Natural killer cell (primary cell): ENCODE results near the gene PLEK2. TPM values are rescaled to one million over a fixed set of nuclear protein-coding genes. Genes with fewer than 3 reads are reported as not detected.

Experiments used
- ATAC-seq, 3 donors: fragments of 150-1000 bp in 2 of 3; fragments of 200-7000 bp in 1 of 3; cut with Tn5 transposase; 1 replicate in 1 of 3; 2 replicates in 2 of 3; pipeline ENCODE4 v1.10.0; 2021; ENCODE audit warnings: mild to moderate bottlenecking in 2 of 3, moderate library complexity in 2 of 3
- DNase-seq, 2 donors: peaks; one replicate each; pipeline versions ENCODE4 v3.0.0 to v3.0.0-alpha.2; 2013 to 2021; ENCODE audit warnings: mixed read lengths in 1 of 2
- H3K27ac ChIP-seq: one replicate; pipeline ENCODE4 v1.5.1; 2013; ENCODE audit warnings: mild to moderate bottlenecking, low read length
- H3K27me3 ChIP-seq: one replicate; pipeline ENCODE4 v1.6.1; 2013; ENCODE audit warnings: low read length; ENCODE audit not compliant: control insufficient read depth, insufficient read depth
- H3K36me3 ChIP-seq: one replicate; pipeline ENCODE4 v1.6.1; 2013; ENCODE audit warnings: low read length; ENCODE audit not compliant: control insufficient read depth, insufficient read depth
- H3K4me1 ChIP-seq: one replicate; pipeline ENCODE4 v1.6.1; 2013; ENCODE audit warnings: low read length; ENCODE audit not compliant: control insufficient read depth, insufficient read depth
- H3K4me3 ChIP-seq: one replicate; pipeline ENCODE4 v1.5.1; 2013; ENCODE audit warnings: low read length
- H3K9me3 ChIP-seq: one replicate; pipeline ENCODE4 v1.6.1; 2013; ENCODE audit warnings: low read length; ENCODE audit not compliant: control insufficient read depth, insufficient read depth
- H3K27ac Mint-ChIP-seq, 2 donors: one replicate each; pipeline ENCODE4 v1.8.0; 2022; ENCODE audit warnings: mild to moderate bottlenecking in 2 of 2, mixed read lengths in 2 of 2, moderate library complexity in 1 of 2
- H3K27me3 Mint-ChIP-seq, 2 donors: one replicate each; pipeline ENCODE4 v1.8.0; 2022; ENCODE audit warnings: low read depth in 2 of 2, mixed read lengths in 2 of 2
- H3K36me3 Mint-ChIP-seq: one replicate; pipeline ENCODE4 v1.8.0; 2022; ENCODE audit warnings: mixed read lengths
- H3K4me1 Mint-ChIP-seq, 2 donors: one replicate each; pipeline ENCODE4 v1.8.0; 2022; ENCODE audit warnings: mixed read lengths in 2 of 2
- H3K4me3 Mint-ChIP-seq: one replicate; pipeline ENCODE4 v1.8.0; 2022; ENCODE audit warnings: mild to moderate bottlenecking, moderate library complexity, mixed read lengths
- H3K9me3 Mint-ChIP-seq, 2 donors: one replicate each; pipeline ENCODE4 v1.8.0; 2022; ENCODE audit warnings: mixed read lengths in 2 of 2
- WGBS: methylation state at CpG from one replicate; pipeline ENCODE4 v1.1.7; 2013; ENCODE audit warnings: missing lambda C conversion rate; ENCODE audit not compliant: insufficient coverage; 5-methylcytosine and 5-hydroxymethylcytosine counted together
- intact Hi-C: fragments of 100-400 bp; cut with micrococcal nuclease; formaldehyde crosslinking; loops from one replicate; pipeline ENCODE4 v1.14.2; 2022
- total RNA-seq, 4 donors: library from RNA; stranded (reverse); fragments of 120-200 nt in 1 of 4; gene quantifications; one replicate each; pipeline versions ENCODE4 v1.2.3 to v1.2.4, GENCODE V29; 2013 to 2022
- TF ChIP-seq, protein P1 (sequence below): fragments of 200-600 bp; IDR thresholded peaks from one replicate; pipeline ENCODE4 v1.8.0; 2022; ENCODE audit warnings: antibody characterized with exemption

Gene PLEK2
- total RNA-seq, 3 donors from 2014 or later (not counting 1 experiment from before 2014, with no cell fraction given): not detected

DNA sequence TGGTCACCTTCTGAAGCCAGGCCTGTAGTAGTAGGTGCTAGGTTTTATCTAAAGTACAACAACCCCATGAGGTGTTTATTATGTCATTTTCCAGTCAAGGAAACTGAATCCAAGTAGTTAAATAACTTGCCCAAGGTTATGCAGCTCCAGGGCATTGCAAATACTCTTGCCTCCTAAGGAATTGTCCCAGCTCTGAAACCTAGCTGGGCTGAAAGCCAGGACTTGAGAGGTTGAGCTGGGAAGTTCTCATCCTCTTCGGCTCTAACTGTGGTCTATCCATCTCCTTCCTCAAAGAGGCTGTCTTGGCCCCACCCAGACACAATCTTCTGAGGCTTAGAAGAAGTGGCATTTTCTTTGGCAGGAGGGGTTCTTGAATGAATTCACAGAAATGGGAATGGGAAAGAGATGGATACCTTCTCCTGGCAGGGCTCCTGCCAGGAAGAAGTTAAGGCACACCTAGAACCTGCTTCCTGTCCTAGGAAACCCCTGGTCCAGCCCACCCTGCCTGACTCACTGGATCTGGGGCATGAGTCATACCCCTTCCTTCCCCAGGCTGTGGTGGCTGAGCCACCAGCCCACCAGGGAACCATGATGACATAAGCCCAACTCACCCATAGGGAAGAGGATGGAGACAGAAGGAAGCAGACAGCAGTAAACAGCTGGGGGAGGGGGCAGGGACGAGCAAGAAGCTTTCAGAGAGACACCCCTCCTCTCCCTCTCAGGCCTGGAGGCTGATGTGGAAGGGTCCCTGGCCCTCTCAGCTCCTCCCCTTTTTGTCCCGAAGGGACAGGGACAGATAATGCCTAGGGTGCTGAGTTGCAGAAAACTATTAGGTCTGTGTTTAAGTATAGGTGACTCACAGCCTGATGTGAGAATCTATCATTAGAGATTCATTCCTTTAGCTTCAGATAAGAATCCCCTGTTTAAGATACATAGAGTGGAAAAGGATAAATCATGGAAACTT lies 2.1 kb upstream of the PLEK2 start:
- H3K27me3 Mint-ChIP-seq: peaks cover 15 to 21% of the 10 kb centered on the region in 2 donors
- H3K36me3 Mint-ChIP-seq: no peaks in the 10 kb centered on the region
- Histone ChIP-seq H3K27ac (no peak overlapping the region), H3K27me3 (no peaks in the 10 kb centered on the region), H3K4me3 (no peak overlapping the region), H3K36me3 (no peaks in the 10 kb centered on the region), H3K9me3 (no peaks in the 10 kb centered on the region), H3K4me1 (peaks cover 3% of the 10 kb centered on the region)
- no peak for DNase-seq
- intact Hi-C loops: no loop called here
- no peaks in the 10 kb centered on the region for H3K9me3 Mint-ChIP-seq
- H3K4me3 Mint-ChIP-seq: no peak overlapping the region
- TF ChIP-seq, protein P1, sequence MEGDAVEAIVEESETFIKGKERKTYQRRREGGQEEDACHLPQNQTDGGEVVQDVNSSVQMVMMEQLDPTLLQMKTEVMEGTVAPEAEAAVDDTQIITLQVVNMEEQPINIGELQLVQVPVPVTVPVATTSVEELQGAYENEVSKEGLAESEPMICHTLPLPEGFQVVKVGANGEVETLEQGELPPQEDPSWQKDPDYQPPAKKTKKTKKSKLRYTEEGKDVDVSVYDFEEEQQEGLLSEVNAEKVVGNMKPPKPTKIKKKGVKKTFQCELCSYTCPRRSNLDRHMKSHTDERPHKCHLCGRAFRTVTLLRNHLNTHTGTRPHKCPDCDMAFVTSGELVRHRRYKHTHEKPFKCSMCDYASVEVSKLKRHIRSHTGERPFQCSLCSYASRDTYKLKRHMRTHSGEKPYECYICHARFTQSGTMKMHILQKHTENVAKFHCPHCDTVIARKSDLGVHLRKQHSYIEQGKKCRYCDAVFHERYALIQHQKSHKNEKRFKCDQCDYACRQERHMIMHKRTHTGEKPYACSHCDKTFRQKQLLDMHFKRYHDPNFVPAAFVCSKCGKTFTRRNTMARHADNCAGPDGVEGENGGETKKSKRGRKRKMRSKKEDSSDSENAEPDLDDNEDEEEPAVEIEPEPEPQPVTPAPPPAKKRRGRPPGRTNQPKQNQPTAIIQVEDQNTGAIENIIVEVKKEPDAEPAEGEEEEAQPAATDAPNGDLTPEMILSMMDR: no peak
- no peak overlapping the region for H3K27ac Mint-ChIP-seq
- whole genome bisulfite sequencing: no CpG with 5 or more reads among the region's 3 CpGs
- H3K4me1 Mint-ChIP-seq: no peaks in the 10 kb centered on the region
- no peak for ATAC-seq

DNA sequence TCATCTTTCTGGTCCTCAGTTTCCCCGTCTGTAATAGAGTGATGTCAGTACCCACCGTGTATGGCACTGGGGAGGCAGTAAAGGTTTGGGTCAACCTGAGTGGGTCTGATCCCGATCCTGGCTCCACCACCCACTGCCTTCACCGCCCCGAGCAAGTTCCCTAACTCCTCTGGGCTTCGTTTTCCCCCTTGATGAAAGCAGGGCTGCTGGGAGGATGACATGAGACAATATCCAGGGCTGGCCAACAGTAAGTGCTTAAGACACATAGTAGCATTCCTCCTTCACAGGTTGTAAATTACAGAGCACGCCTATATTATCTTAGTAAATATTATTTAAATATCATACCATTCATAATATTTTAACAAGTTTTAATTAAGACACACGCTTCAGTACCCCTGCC lies 595 bp downstream of the PLEK2 start:
- peaks cover 15 to 18% of the 10 kb centered on the region in 2 donors for H3K27me3 Mint-ChIP-seq
- DNase-seq (no peak), ATAC-seq (no peak)
- H3K27me3 ChIP-seq: no peaks in the 10 kb centered on the region
- no peaks in the 10 kb centered on the region for H3K4me1 Mint-ChIP-seq
- intact Hi-C loops: no loop called here
- no peaks in the 10 kb centered on the region for H3K9me3 Mint-ChIP-seq
- no peaks in the 10 kb centered on the region for H3K36me3 Mint-ChIP-seq
- peaks cover 3% of the 10 kb centered on the region for H3K4me1 ChIP-seq
- H3K4me3 Mint-ChIP-seq: no peak overlapping the region
- H3K4me3 ChIP-seq: no peak overlapping the region
- TF ChIP-seq, protein P1: no peak
- 68% methylated on average over 7 of the region's 8 CpGs for WGBS
- no peak overlapping the region for H3K27ac Mint-ChIP-seq
- H3K9me3 ChIP-seq: no peaks in the 10 kb centered on the region
- no peaks in the 10 kb centered on the region for H3K36me3 ChIP-seq
- no peak overlapping the region for H3K27ac ChIP-seq

DNA sequence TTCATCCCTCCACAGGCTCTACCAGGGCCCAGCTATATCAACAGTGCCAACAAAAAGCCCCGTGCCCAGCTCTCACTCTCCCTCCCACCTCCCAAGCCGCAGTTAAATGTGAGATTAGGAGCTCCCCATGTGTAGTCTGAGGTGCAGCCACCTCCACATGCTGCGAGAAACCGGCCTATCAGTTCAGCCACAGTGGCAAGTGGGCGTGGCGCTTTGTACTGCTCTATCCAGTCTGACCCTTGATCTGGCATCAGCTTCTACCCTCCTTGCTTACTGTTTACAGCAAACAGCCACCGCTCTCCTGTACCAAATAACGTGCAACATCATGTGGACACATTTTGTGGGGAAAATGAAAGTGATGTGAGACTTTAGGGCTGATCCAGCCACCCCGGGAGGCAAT lies 1.7 kb downstream of the PLEK2 start:
- Histone ChIP-seq H3K27me3 (no peaks in the 10 kb centered on the region), H3K9me3 (no peaks in the 10 kb centered on the region), H3K27ac (no peak overlapping the region), H3K4me3 (no peak overlapping the region), H3K36me3 (no peaks in the 10 kb centered on the region), H3K4me1 (peaks cover 3% of the 10 kb centered on the region)
- 92% methylated on average over 6 of the region's 9 CpGs for WGBS
- intact Hi-C loops: no loop called here
- Mint-ChIP-seq H3K4me1 (no peaks in the 10 kb centered on the region), H3K36me3 (no peaks in the 10 kb centered on the region), H3K4me3 (no peak overlapping the region), H3K9me3 (no peaks in the 10 kb centered on the region), H3K27me3 (peaks cover 15 to 18% of the 10 kb centered on the region in 2 donors), H3K27ac (no peak overlapping the region)
- no peak for ATAC-seq
- no peak for DNase-seq
- TF ChIP-seq, protein P1: no peak
